Measurements from ENCODE around the gene MRPS12. TPM values are rescaled to one million over a fixed set of nuclear protein-coding genes. Genes with fewer than 3 reads are reported as not detected.
"Not testable (repeated sequence)": the region's sequence is repeated elsewhere in the genome, so short reads cannot be mapped to it uniquely, and the experiment has no call there.

The MRPS12 gene
- polyA plus RNA-seq, 12 donors, result 13.6 to 26.5 (median 14.8) TPM; not detected in 1

- DNase-seq, result not testable (repeated sequence)
These were observed 35.4 kb downstream of the MRPS12 start for GRCh38 chr19:38966149-38966548.

- no peak for DNase-seq
These were observed 40.2 kb downstream of the MRPS12 start for GRCh38 chr19:38970664-38971532.

GRCh38 chr19:38971672-38972071 lies 40.9 kb downstream of the MRPS12 start:
- no peak for DNase-seq

GRCh38 chr19:38974624-38975213 lies 44.0 kb downstream of the MRPS12 start:
- peak; percentile 42 for DNase-seq

GRCh38 chr19:38975214-38975860 lies 44.6 kb downstream of the MRPS12 start, which contains the start of gene FBXO17:
FBXO17 (minus strand) TSS chr19:38975742; CDS start chr19:38950319, 25,423 bp downstream.
- peak; percentile 69 for DNase-seq

- peak; percentile 68 for DNase-seq
These were observed 45.1 kb downstream of the MRPS12 start for GRCh38 chr19:38975861-38976271.

- DNase-seq, result no peak
These were observed 46.9 kb downstream of the MRPS12 start for GRCh38 chr19:38977445-38978325.

- no peak for DNase-seq
These were observed 47.6 kb downstream of the MRPS12 start for GRCh38 chr19:38978326-38978689.

- DNase-seq, result no peak
These were observed 49.1 kb downstream of the MRPS12 start for GRCh38 chr19:38979812-38980211.

- no peak for DNase-seq
These were observed 50.0 kb downstream of the MRPS12 start for GRCh38 chr19:38980583-38981374.

Other genes starting within 250 kb of the MRPS12 start
- 1 to 10 TPM in 6 of 12 donors, under 1 TPM in 4, not detected in 2; 0.64 to 5.1 (median 1.3) TPM for gene CAPN12, start 186.5 kb upstream of the MRPS12 start, polyA plus RNA-seq (ENCODE audit: insufficient read length in 12 of 12)
- 1 to 10 TPM in 5 of 12 donors, under 1 TPM in 3, not detected in 4; 0.33 to 8.7 (median 1.0) TPM for gene LGALS7, start 157.4 kb upstream of the MRPS12 start, polyA plus RNA-seq (ENCODE audit: insufficient read length in 12 of 12)
- gene LGALS7B, start 141.7 kb upstream of the MRPS12 start, polyA plus RNA-seq (ENCODE audit: insufficient read length in 12 of 12), result 100 to 1,000 TPM in 1 of 12 donors, 10 to 100 TPM in 2, 1 to 10 TPM in 2, under 1 TPM in 1, not detected in 6; 0.93 to 126 (median 7.2) TPM
- 100 to 1,000 TPM in 1 of 12 donors, 1 to 10 TPM in 4, under 1 TPM in 6, not detected in 1; 0.50 to 236 (median 0.88) TPM for gene LGALS4, start 118.0 kb upstream of the MRPS12 start, polyA plus RNA-seq (ENCODE audit: insufficient read length in 12 of 12)
- gene ECH1, start 99.2 kb upstream of the MRPS12 start, polyA plus RNA-seq (ENCODE audit: insufficient read length in 12 of 12), result 100 to 1,000 TPM in 7 of 12 donors, 10 to 100 TPM in 4, not detected in 1; 86.5 to 129 (median 102) TPM
- over 10,000 TPM in 1 of 12 donors, 100 to 1,000 TPM in 11; 251 to 16,091 (median 284) TPM for gene HNRNPL, start 81.0 kb upstream of the MRPS12 start, polyA plus RNA-seq (ENCODE audit: insufficient read length in 12 of 12)
- gene RINL, start 52.7 kb upstream of the MRPS12 start, polyA plus RNA-seq (ENCODE audit: insufficient read length in 12 of 12), result 10 to 100 TPM in 3 of 12 donors, 1 to 10 TPM in 8, not detected in 1; 6.4 to 17.9 (median 9.0) TPM
- 100 to 1,000 TPM in 7 of 12 donors, 10 to 100 TPM in 4, not detected in 1; 74.8 to 135 (median 104) TPM for gene SIRT2, start 31.3 kb upstream of the MRPS12 start, polyA plus RNA-seq (ENCODE audit: insufficient read length in 12 of 12)
- 10 to 100 TPM in 3 of 12 donors, 1 to 10 TPM in 8, not detected in 1; 5.8 to 19.6 (median 7.2) TPM for gene NFKBIB, start 31.0 kb upstream of the MRPS12 start, polyA plus RNA-seq (ENCODE audit: insufficient read length in 12 of 12)
- 10 to 100 TPM in 1 of 12 donors, 1 to 10 TPM in 10, not detected in 1; 2.7 to 14.5 (median 4.5) TPM for gene CCER2, start 18.8 kb upstream of the MRPS12 start, polyA plus RNA-seq (ENCODE audit: insufficient read length in 12 of 12)
- gene SARS2, start 181 bp upstream of the MRPS12 start, polyA plus RNA-seq (ENCODE audit: insufficient read length in 12 of 12), result 10 to 100 TPM in 11 of 12 donors, not detected in 1; 16.9 to 42.8 (median 26.5) TPM
- 10 to 100 TPM in 11 of 12 donors, not detected in 1; 22.6 to 33.6 (median 28.0) TPM for gene FBXO17, start 44.8 kb downstream of the MRPS12 start, polyA plus RNA-seq (ENCODE audit: insufficient read length in 12 of 12)
- 10 to 100 TPM in 1 of 12 donors, 1 to 10 TPM in 9, under 1 TPM in 1, not detected in 1; 0.89 to 10.3 (median 2.5) TPM for gene FBXO27, start 101.6 kb downstream of the MRPS12 start, polyA plus RNA-seq (ENCODE audit: insufficient read length in 12 of 12)
- gene ACP7, start 153.4 kb downstream of the MRPS12 start, polyA plus RNA-seq (ENCODE audit: insufficient read length in 12 of 12), result under 1 TPM in 9 of 12 donors, not detected in 3; 0.07 to 0.30 (median 0.13) TPM
- gene PAK4, start 194.8 kb downstream of the MRPS12 start, polyA plus RNA-seq (ENCODE audit: insufficient read length in 12 of 12), result 10 to 100 TPM in 11 of 12 donors, not detected in 1; 11.9 to 33.1 (median 16.0) TPM

Measured in muscle of arm (tissue), 12 donors.